ENCODE results near the gene OAS2.

OAS2 gene

GRCh38 chr12:113060336-113060960, 82.1 kb downstream of the OAS2 start:
- DNase-seq, result no peak

- no peak for DNase-seq
Measured at GRCh38 chr12:113061061-113061694, 82.9 kb downstream of the OAS2 start.
